H1 (cell line): ENCODE measurements around the gene PTPRD. TPM values are rescaled to one million over a fixed set of nuclear protein-coding genes. Genes with fewer than 3 reads are reported as not detected.

Experiments
- CBX8 ChIP-seq: fragments of 300-800, 300-1000 bp; sonication (generic); IDR thresholded peaks from 2 replicates; pipeline ENCODE4 v1.7.1; 2016; ENCODE audit warnings: low read depth, low read length, borderline replicate concordance
- RXRA ChIP-seq: IDR thresholded peaks from 2 replicates; pipeline ENCODE4 v1.6.1; 2011; ENCODE audit warnings: low read depth, mild to moderate bottlenecking, low read length, moderate library complexity; ENCODE audit not compliant: insufficient read depth
- polyA plus RNA-seq, 7 experiments: library from polyadenylated mRNA; depleted of rRNA in 3 of 7; stranded (reverse) in 5 of 7; unstranded in 2 of 7; fragments of >200 nt in 5 of 7; fragments of 200-250 nt in 2 of 7; gene quantifications; 1 replicate in 5 of 7; 2 replicates in 1 of 7; 4 replicates in 1 of 7; pipeline versions ENCODE4 v1.2.1 to v1.2.3, GENCODE V29; 2011 to 2013; ENCODE audit warnings: missing spikeins in 2 of 7, mixed read lengths in 2 of 7
- total RNA-seq: library from RNA; stranded (reverse); fragmentation: NEBNext Ultra II Directional; extraction: Animal tissue kit (Norgen Biotek cat#: 25700); gene quantifications from 2 replicates; pipeline ENCODE4 v1.2.1, GENCODE V29; 2021
- TF ChIP-seq, protein P1 (sequence below): IDR thresholded peaks from 2 replicates; pipeline ENCODE4 v1.6.1; 2012; ENCODE audit warnings: low read length, inconsistent platforms

The PTPRD gene
- total and polyA plus RNA-seq, 2 of the 8 experiments (the other 6 are each of a cell fraction or from before 2014, with no cell fraction given) = 17.2 to 77.0 TPM

DNA sequence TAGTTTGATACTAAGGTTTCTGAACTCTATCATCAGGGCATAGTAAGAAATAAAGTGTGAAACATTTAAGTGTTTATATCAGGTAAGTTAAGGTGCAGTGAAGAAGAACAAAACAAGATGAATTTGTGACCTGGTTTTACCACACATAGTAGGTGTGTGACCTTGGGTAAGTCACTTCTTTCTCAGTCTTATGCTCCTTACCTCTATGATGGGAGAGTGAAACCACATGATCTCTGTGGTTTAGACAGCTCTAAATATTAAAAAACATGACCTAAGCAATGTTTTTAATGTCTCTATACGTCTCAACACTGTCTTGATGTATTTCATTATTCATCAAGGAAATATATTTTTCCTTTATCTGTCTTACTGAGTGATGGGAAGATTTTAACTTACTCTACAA lies 2183.6 kb downstream of the PTPRD start (continued):
- TF ChIP-seq, protein P1, sequence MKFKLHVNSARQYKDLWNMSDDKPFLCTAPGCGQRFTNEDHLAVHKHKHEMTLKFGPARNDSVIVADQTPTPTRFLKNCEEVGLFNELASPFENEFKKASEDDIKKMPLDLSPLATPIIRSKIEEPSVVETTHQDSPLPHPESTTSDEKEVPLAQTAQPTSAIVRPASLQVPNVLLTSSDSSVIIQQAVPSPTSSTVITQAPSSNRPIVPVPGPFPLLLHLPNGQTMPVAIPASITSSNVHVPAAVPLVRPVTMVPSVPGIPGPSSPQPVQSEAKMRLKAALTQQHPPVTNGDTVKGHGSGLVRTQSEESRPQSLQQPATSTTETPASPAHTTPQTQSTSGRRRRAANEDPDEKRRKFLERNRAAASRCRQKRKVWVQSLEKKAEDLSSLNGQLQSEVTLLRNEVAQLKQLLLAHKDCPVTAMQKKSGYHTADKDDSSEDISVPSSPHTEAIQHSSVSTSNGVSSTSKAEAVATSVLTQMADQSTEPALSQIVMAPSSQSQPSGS = no peak
- TF ChIP-seq RXRA = no peak
- no peak for TF ChIP-seq CBX8
